SK-N-SH (cell line): ENCODE results near the gene DSCAML1. TPM values are rescaled to one million over a fixed set of nuclear protein-coding genes. Genes with fewer than 3 reads are reported as not detected.

Experiments
- CTCF ChIA-PET: fragments of 300-600, 350-600 bp; formaldehyde crosslinking; extraction: SDS; loops from one replicate; lab custom pipeline; 2021; lab: Yijun Ruan, JAX
- POLR2A ChIA-PET: fragments of 350-600 bp; sonication (Branson Sonifier 250); formaldehyde crosslinking; extraction: SDS; loops from one replicate; lab custom pipeline; 2020; ENCODE audit warnings: antibody characterized with exemption, inconsistent platforms; lab: Yijun Ruan, JAX
- DNase-seq: peaks from one replicate; pipeline ENCODE4 v3.0.0; 2012
- H2AFZ ChIP-seq: fragments of 200-600 bp; sonication (generic); 2 replicates; pipeline ENCODE4 v1.8.1; 2016; ENCODE audit warnings: antibody characterized with exemption, mild to moderate bottlenecking, low read depth
- H3F3A ChIP-seq: fragments of 200-600 bp; sonication (generic); replicated peaks from 2 replicates; pipeline ENCODE3; 2016; ENCODE audit warnings: antibody characterized with exemption, mild to moderate bottlenecking; ENCODE audit not compliant: insufficient read depth
- H3K27ac ChIP-seq, 2 experiments: fragments of 200-500 bp in 1 of 2; fragments of 200-600 bp in 1 of 2; sonication (Bioruptor generic) in 1 of 2; sonication (generic), shearing (Covaris generic) in 1 of 2; 2 replicates each; pipeline versions ENCODE4 v1.5.1 to v1.6.1; 2014 to 2016; ENCODE audit warnings: low read depth in 2 of 2, inconsistent platforms in 1 of 2, low read length in 1 of 2, mild to moderate bottlenecking in 1 of 2, mixed read lengths in 1 of 2
- H3K27me3 ChIP-seq: fragments of 200-600 bp; sonication (generic), shearing (Covaris generic); 2 replicates; pipeline ENCODE4 v1.6.1; 2016; ENCODE audit warnings: mixed run types; ENCODE audit not compliant: insufficient read depth
- H3K36me3 ChIP-seq, 2 experiments: fragments of 200-500 bp in 1 of 2; fragments of 200-600 bp in 1 of 2; sonication (Bioruptor generic) in 1 of 2; sonication (generic) in 1 of 2; replicated peaks in 1 of 2; 2 replicates each; pipeline versions ENCODE3 to v1.5.1; 2014 to 2016; ENCODE audit warnings: low read length in 1 of 2, mild to moderate bottlenecking in 1 of 2; ENCODE audit not compliant: insufficient read depth in 2 of 2, control insufficient read depth in 1 of 2
- H3K4me1 ChIP-seq, 2 experiments: fragments of 200-500 bp in 1 of 2; fragments of 200-600 bp in 1 of 2; sonication (Bioruptor generic) in 1 of 2; sonication (generic), shearing (Covaris generic) in 1 of 2; 2 replicates each; pipeline versions ENCODE4 v1.5.1 to v1.6.1; 2014 to 2016; ENCODE audit warnings: low read depth in 1 of 2, low read length in 1 of 2, mixed run types in 1 of 2; ENCODE audit not compliant: insufficient read depth in 2 of 2, control insufficient read depth in 1 of 2
- H3K4me2 ChIP-seq: fragments of 200-600 bp; sonication (generic), shearing (Covaris generic); 2 replicates; pipeline ENCODE4 v1.6.1; 2017; ENCODE audit warnings: mixed run types
- H3K4me3 ChIP-seq, 2 experiments: fragments of 200-500 bp in 1 of 2; fragments of 200-600 bp in 1 of 2; sonication (Bioruptor generic) in 1 of 2; sonication (generic), shearing (Covaris generic) in 1 of 2; 2 replicates each; pipeline versions ENCODE4 v1.5.1 to v1.8.1; 2014 to 2016; ENCODE audit warnings: low read depth in 2 of 2, inconsistent platforms in 1 of 2, low read length in 1 of 2, mild to moderate bottlenecking in 1 of 2, mixed read lengths in 1 of 2, moderate library complexity in 1 of 2
- H3K79me2 ChIP-seq: fragments of 200-600 bp; sonication (generic); 2 replicates; pipeline ENCODE4 v1.8.1; 2017; ENCODE audit warnings: mild to moderate bottlenecking; ENCODE audit not compliant: insufficient read depth
- H3K9ac ChIP-seq: fragments of 200-600 bp; sonication (generic); 2 replicates; pipeline ENCODE4 v1.6.1; 2017; ENCODE audit warnings: mixed run types
- H3K9me2 ChIP-seq: fragments of 200-600 bp; sonication (generic); 2 replicates; pipeline ENCODE4 v1.6.1; 2017; ENCODE audit warnings: mixed run types
- H3K9me3 ChIP-seq: fragments of 200-600 bp; sonication (generic); 2 replicates; pipeline ENCODE4 v1.6.1; 2017; ENCODE audit warnings: mixed run types, mild to moderate bottlenecking, moderate library complexity
- H4K20me1 ChIP-seq: fragments of 200-600 bp; sonication (generic); 2 replicates; pipeline ENCODE4 v1.6.1; 2017; ENCODE audit warnings: mild to moderate bottlenecking, mixed run types; ENCODE audit not compliant: insufficient read depth
- ELF1 ChIP-seq: IDR thresholded peaks from 2 replicates; pipeline ENCODE4 v1.4.0; 2012
- EP300 ChIP-seq, 2 experiments: IDR thresholded peaks; 2 replicates each; pipeline versions ENCODE4 v1.4.0 to v1.6.1; 2012; ENCODE audit warnings: borderline replicate concordance in 1 of 2, low read depth in 1 of 2, low read length in 1 of 2
- EZH2phosphoT487 ChIP-seq: fragments of 200-600 bp; sonication (generic); IDR thresholded peaks from 2 replicates; pipeline ENCODE4 v1.6.1; 2017; ENCODE audit warnings: low read depth, mixed run types, mild to moderate bottlenecking, antibody characterized with exemption, moderate library complexity, borderline replicate concordance
- FOXJ3 ChIP-seq: sonication (generic); formaldehyde crosslinking; IDR thresholded peaks from 2 replicates; pipeline ENCODE4 v1.5.1; 2020; ENCODE audit warnings: mild to moderate bottlenecking, missing genetic modification reagents
- GATA2 ChIP-seq: sonication (generic); formaldehyde crosslinking; IDR thresholded peaks from 2 replicates; pipeline ENCODE4 v1.5.0; 2020; ENCODE audit warnings: mild to moderate bottlenecking, missing genetic modification reagents
- JUND ChIP-seq: IDR thresholded peaks from 2 replicates; pipeline ENCODE4 v1.4.0; 2012
- POLR2AphosphoS5 ChIP-seq: IDR thresholded peaks from 2 replicates; pipeline ENCODE4 v1.6.1; 2012; ENCODE audit warnings: low read depth, low read length
- RAD21 ChIP-seq: IDR thresholded peaks from 2 replicates; pipeline ENCODE4 v1.6.1; 2012; ENCODE audit warnings: mild to moderate bottlenecking, low read length
- RCOR1 ChIP-seq: fragments of 150-350 bp; IDR thresholded peaks from 2 replicates; pipeline ENCODE4 v1.6.1; 2017; ENCODE audit warnings: antibody characterized with exemption, low read length
- RFX5 ChIP-seq: IDR thresholded peaks from 2 replicates; pipeline ENCODE4 v1.6.1; 2012; ENCODE audit warnings: mild to moderate bottlenecking, improper control_type of control experiment, low read length
- SIN3A ChIP-seq: IDR thresholded peaks from 2 replicates; pipeline ENCODE4 v1.6.1; 2012; ENCODE audit warnings: low read depth, mild to moderate bottlenecking, low read length, moderate library complexity, borderline replicate concordance
- TCF12 ChIP-seq: IDR thresholded peaks from 2 replicates; pipeline ENCODE4 v1.4.0; 2012
- TEAD4 ChIP-seq: IDR thresholded peaks from 2 replicates; pipeline ENCODE4 v1.4.0; 2012; ENCODE audit warnings: mild to moderate bottlenecking, borderline replicate concordance; ENCODE audit not compliant: insufficient read depth
- WGBS: methylation state at CpG from one replicate; pipeline ENCODE4 v1.1.6; 2017; ENCODE audit warnings: low lambda C conversion rate; 5-methylcytosine and 5-hydroxymethylcytosine counted together
- polyA plus RNA-seq, 3 experiments: library from polyadenylated mRNA; depleted of rRNA; stranded (reverse); fragments of >200 nt; gene quantifications; 2 replicates each; pipeline ENCODE4 v1.2.3, GENCODE V29; 2012
- TF ChIP-seq, protein P1 (sequence below): IDR thresholded peaks from 2 replicates; pipeline ENCODE4 v1.6.1; 2012; ENCODE audit warnings: mild to moderate bottlenecking, low read depth, low read length, moderate library complexity
- TF ChIP-seq, protein P2 (sequence below): IDR thresholded peaks from 2 replicates; pipeline ENCODE4 v1.4.0; 2012; ENCODE audit warnings: low read depth, borderline replicate concordance
- TF ChIP-seq, protein P3 (sequence below): IDR thresholded peaks from 2 replicates; pipeline ENCODE4 v1.4.0; 2012; ENCODE audit warnings: low read depth, borderline replicate concordance
- TF ChIP-seq, protein P4 (sequence below): fragments of 150-350 bp; IDR thresholded peaks from 2 replicates; pipeline ENCODE4 v1.6.1; 2017; ENCODE audit warnings: antibody characterized with exemption, low read length, low read depth, borderline replicate concordance

Gene DSCAML1
- polyA plus RNA-seq, 1 of the 3 experiments (the other 2 are of a cell fraction) = not detected

DNA sequence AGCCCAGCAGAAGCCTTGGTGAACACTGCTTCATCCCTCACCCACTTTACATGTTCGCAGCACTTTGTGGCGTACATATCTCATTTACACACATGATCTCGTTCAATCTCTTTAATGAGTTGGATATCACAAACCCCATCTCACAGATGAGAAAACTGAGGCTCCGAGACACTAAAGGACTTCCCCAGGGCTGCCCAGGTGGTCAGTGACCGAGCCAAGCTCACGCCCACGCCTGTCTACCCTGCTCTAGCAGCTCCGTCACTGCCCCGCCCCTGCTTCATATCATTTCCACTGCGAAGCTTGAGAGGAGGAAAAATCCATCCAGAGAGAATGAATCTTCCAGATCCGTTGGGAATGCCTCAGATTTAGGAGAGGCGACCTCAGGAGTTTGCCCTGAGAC lies 11.8 kb upstream of the DSCAML1 start:
- TF ChIP-seq EP300 (IDR thresholded peaks at IDR 0.05; ENCODE audit: borderline replicate concordance in 1 of 2, low read depth in 1 of 2, low read length in 1 of 2) (no peak), JUND (no peak), FOXJ3 (CRISPR knock-in tag) (no peak), SIN3A (no peak), GATA2 (CRISPR knock-in tag) (no peak), RFX5 (no peak), EZH2phosphoT487 (no peak), TCF12 (no peak), TEAD4 (no peak), RCOR1 (no peak), ELF1 (no peak), POLR2AphosphoS5 (no peak), RAD21 (no peak)
- TF ChIP-seq, protein P1, sequence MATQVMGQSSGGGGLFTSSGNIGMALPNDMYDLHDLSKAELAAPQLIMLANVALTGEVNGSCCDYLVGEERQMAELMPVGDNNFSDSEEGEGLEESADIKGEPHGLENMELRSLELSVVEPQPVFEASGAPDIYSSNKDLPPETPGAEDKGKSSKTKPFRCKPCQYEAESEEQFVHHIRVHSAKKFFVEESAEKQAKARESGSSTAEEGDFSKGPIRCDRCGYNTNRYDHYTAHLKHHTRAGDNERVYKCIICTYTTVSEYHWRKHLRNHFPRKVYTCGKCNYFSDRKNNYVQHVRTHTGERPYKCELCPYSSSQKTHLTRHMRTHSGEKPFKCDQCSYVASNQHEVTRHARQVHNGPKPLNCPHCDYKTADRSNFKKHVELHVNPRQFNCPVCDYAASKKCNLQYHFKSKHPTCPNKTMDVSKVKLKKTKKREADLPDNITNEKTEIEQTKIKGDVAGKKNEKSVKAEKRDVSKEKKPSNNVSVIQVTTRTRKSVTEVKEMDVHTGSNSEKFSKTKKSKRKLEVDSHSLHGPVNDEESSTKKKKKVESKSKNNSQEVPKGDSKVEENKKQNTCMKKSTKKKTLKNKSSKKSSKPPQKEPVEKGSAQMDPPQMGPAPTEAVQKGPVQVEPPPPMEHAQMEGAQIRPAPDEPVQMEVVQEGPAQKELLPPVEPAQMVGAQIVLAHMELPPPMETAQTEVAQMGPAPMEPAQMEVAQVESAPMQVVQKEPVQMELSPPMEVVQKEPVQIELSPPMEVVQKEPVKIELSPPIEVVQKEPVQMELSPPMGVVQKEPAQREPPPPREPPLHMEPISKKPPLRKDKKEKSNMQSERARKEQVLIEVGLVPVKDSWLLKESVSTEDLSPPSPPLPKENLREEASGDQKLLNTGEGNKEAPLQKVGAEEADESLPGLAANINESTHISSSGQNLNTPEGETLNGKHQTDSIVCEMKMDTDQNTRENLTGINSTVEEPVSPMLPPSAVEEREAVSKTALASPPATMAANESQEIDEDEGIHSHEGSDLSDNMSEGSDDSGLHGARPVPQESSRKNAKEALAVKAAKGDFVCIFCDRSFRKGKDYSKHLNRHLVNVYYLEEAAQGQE = no peak
- TF ChIP-seq, protein P2, sequence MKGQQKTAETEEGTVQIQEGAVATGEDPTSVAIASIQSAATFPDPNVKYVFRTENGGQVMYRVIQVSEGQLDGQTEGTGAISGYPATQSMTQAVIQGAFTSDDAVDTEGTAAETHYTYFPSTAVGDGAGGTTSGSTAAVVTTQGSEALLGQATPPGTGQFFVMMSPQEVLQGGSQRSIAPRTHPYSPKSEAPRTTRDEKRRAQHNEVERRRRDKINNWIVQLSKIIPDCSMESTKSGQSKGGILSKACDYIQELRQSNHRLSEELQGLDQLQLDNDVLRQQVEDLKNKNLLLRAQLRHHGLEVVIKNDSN = no peak
- TF ChIP-seq, protein P3, sequence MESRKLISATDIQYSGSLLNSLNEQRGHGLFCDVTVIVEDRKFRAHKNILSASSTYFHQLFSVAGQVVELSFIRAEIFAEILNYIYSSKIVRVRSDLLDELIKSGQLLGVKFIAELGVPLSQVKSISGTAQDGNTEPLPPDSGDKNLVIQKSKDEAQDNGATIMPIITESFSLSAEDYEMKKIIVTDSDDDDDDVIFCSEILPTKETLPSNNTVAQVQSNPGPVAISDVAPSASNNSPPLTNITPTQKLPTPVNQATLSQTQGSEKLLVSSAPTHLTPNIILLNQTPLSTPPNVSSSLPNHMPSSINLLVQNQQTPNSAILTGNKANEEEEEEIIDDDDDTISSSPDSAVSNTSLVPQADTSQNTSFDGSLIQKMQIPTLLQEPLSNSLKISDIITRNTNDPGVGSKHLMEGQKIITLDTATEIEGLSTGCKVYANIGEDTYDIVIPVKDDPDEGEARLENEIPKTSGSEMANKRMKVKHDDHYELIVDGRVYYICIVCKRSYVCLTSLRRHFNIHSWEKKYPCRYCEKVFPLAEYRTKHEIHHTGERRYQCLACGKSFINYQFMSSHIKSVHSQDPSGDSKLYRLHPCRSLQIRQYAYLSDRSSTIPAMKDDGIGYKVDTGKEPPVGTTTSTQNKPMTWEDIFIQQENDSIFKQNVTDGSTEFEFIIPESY = no peak
- TF ChIP-seq, protein P4, sequence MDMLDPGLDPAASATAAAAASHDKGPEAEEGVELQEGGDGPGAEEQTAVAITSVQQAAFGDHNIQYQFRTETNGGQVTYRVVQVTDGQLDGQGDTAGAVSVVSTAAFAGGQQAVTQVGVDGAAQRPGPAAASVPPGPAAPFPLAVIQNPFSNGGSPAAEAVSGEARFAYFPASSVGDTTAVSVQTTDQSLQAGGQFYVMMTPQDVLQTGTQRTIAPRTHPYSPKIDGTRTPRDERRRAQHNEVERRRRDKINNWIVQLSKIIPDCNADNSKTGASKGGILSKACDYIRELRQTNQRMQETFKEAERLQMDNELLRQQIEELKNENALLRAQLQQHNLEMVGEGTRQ = no peak
- Histone ChIP-seq H3K9ac (no peak overlapping the region), H3K9me2 (no peaks in the 10 kb centered on the region), H3K27me3 (peaks cover 12% of the 10 kb centered on the region; the same call in 1 of the 2 replicates), H2AFZ (no peak overlapping the region), H3K27ac (no peak overlapping the region), H3K4me3 (no peak overlapping the region), H3K4me1 (peaks cover 0 to 5% of the 10 kb centered on the region in 2 experiments; a peak in 1 of 4 replicates), H3K79me2 (no peaks in the 10 kb centered on the region), H3F3A (no peaks in the 10 kb centered on the region), H3K9me3 (no peaks in the 10 kb centered on the region), H4K20me1 (no peaks in the 10 kb centered on the region), H3K4me2 (no peak overlapping the region), H3K36me3 (no peaks in the 10 kb centered on the region)
- POLR2A ChIA-PET = interaction anchor here (0.6 to 1.0 kb wide), 4 partner anchors 37 to 382 kb away, joined by 3 read pairs; no protein-coding TSS in a partner anchor
- DNase-seq = no peak
- CTCF ChIA-PET = interaction anchor here (0.6 to 15.4 kb wide), 82 partner anchors 10 to 556 kb away, joined by 3 to 449 read pairs (median 4); partner anchors contain the start of genes DSCAML1 and FXYD2
- 86% methylated on average over 11 of the region's 12 CpGs for WGBS
